ENCODE results near the gene XAF1.
"Not testable (repeated sequence)": the region's sequence is repeated elsewhere in the genome, so short reads cannot be mapped to it uniquely, and the experiment has no call there.

The XAF1 gene

DNA sequence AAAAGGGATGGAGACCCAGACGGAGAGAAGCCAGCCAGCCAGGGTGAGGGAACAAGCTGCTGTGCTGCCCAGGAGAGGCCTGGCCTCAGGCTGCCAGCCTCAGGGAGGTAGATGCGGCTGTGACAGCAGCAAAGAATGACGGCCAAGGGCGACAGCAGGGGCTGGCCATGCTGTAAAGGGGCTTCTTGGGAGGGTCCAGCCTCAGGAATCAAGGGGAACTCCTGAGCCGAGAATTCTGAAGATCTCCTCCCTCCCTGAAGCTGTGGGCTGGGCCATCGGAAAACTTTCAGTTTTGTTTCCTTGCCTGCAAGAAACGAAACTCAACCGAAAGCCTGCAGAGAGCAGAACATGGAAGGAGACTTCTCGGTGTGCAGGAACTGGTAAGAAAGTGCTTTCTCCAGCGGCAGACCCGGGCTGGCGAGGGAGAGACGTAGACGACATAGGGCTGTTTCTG lies at the start of gene XAF1:
Gene XAF1 (plus strand): TSS at position 316 of the 454 bp plus-strand sequence. CDS start 33 bp downstream, at position 349.
- DNase-seq (ENCODE audit: low read depth), result peak; percentile 35

DNA sequence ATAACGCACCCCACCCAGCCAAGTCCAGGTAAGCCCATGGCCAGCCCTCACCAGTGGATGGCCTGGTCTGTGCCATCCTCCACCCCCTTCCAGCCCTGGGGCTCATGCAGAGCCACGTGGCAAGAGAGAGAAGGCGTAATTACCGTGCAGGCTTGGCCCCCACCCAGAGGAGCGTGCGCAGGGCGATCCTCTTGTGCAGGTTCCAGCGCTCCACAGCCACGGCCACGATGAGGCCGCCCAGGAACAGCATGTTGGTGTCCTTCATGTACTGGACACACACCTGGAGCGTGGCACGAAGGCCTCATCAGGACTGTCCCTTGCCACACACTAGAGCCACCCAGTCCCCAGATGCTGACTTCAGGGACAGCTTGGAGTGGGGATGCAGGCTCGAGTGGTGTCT lies 49.3 kb upstream of the XAF1 start:
- no peak for DNase-seq (ENCODE audit: low read depth)

DNA sequence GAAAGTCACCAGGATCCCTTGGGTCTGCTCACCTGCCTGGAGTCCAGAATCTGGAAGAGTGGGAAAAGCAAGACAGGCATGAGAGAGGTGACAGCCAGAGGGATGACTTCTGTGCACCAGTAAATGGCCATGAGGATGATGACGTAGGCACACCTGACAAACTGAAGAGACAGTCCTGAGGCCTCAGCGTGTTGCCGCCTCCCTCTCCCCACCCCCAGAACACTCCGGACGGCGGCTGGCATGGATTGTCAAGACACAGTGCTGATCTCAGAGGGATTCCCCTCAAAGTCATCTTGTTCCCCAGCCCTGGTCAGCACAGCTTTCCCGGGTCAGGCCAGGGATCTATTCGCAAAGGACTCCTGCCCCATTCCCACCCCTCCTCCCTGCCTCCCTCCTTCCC lies 48.9 kb upstream of the XAF1 start:
- no peak for DNase-seq (ENCODE audit: low read depth)

- DNase-seq (ENCODE audit: low read depth), result no peak
Measured at GRCh38 chr17:6708357-6708961, 47.4 kb upstream of the XAF1 start.

DNA sequence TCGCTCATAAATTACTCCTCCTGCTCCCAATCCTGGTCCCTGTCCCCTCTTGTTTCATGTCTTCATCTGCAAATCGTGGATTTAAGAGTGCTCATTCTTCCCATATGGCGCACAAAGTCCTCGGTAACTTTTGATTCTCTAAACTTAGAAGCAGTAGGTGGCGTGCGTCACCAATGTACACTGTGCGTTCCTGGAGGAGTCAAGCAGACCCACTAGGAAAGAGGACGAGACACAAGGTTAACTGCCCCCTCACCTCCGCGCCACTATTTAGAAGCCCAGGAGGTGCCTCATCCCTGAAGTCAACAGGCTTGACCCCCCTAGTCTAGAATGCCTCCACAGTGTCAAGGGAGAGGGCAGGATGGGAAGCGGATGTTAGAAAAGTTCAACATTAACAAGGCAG lies 45.5 kb upstream of the XAF1 start:
- DNase-seq (ENCODE audit: low read depth), result no peak

DNA sequence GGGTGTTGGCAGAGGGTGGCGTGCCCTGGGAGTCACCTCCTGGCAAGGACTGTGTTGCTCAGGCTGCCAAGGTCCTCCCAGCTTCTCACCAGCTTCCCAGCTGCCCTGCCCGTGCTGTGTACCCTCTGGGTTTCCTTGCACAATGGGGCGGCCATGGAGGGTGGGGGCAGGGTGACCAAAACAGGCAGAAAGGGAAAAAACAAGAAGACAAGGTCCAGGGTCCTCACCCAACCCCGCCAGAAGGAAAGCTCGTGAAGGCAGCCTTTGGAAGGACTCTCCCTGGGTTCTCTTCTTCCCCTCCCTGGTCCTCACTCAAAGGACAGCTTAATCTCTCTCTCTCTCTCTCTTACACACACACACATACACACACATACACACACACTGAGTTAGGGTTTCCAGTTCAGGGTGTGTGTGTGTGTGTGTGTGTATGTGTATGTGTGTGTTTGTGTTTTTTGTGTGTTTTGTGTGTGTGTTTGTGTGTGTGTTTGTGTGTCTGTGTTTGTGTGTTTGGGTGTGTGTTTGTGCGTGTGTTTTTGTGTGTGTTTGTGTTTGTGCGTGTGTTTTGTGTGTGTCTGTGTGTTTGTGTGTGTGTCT lies 44.7 kb upstream of the XAF1 start:
- no peak for DNase-seq (ENCODE audit: low read depth)

GRCh38 chr17:6711681-6712057 lies 44.2 kb upstream of the XAF1 start:
- DNase-seq (ENCODE audit: low read depth), result no peak

- no peak for DNase-seq (ENCODE audit: low read depth)
Measured at GRCh38 chr17:6712058-6712853, 43.6 kb upstream of the XAF1 start.

- no peak for DNase-seq (ENCODE audit: low read depth)
Measured at GRCh38 chr17:6712854-6713129, 43.1 kb upstream of the XAF1 start.

GRCh38 chr17:6713130-6713917 lies 42.5 kb upstream of the XAF1 start, which contains the start of gene SLC13A5:
Gene SLC13A5, minus strand, starts transcription at chr17:6713369. Its CDS starts 36 bp downstream, at chr17:6713333.
- no peak for DNase-seq (ENCODE audit: low read depth)

DNA sequence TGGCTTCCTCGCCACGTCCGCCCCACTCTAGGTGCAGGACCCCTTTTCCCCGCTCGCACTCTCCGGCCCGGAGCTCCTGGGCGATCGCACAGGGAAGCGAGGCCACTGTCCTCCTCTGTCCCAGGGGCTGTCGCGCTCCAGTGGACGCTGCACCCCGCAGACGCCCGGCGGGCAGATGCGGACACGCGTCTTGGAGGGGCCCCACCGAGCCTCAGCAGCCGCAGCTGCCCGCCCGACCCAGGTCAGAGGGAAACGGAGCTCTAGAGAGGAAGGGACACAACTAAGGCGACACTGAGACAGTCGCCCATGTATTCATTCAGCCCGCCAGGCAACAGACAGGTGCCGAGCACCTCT lies 42.0 kb upstream of the XAF1 start:
- no peak for DNase-seq (ENCODE audit: low read depth)

DNA sequence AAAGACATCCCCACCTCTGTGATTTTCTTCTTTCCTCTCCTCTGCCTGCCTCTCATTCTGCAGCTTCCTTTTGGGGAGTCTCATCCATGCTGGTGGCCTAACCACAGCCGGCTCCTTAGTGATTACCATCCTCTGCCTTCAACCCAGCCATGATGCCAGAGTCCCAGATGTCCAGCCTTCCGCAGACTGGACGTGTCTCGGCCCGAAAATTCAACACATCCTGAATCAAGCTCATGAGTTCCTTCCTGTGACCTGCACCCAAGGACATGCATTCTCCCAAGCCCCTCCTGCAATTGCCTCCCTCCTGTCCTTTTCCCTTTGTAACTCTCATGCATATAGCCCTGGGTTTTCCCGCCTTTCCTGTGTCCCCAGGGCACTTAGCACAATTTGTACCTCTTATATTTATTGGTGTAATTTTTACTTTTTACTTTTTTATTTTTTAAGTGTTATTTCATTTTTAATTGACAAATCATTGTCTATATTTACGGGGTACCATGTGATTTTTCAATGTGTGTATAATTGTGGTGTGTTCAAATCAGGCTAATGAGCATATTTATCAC lies 41.5 kb upstream of the XAF1 start:
- DNase-seq (ENCODE audit: low read depth), result no peak

DNA sequence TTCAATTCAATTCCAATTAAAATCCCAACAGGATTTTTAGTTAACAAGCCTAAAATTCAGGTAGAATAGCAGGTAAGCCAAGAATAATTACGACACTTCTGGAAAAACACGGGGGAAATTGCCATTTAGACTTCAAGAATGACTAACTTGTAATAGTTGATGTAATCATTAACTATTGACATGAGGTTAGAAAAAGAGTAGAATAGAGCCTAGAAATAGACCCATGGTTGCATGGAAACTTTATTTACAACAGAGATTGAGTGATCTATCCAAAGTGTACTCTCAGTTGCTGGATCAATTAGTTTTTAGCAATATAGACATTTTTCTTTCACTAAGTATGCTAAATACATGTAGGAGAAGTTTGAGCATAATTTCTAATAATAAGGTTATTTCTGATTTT lies 39.1 kb upstream of the XAF1 start:
- DNase-seq (ENCODE audit: low read depth), result no peak

GRCh38 chr17:6721744-6722143 lies 34.1 kb upstream of the XAF1 start:
- DNase-seq (ENCODE audit: low read depth), result no peak

DNA sequence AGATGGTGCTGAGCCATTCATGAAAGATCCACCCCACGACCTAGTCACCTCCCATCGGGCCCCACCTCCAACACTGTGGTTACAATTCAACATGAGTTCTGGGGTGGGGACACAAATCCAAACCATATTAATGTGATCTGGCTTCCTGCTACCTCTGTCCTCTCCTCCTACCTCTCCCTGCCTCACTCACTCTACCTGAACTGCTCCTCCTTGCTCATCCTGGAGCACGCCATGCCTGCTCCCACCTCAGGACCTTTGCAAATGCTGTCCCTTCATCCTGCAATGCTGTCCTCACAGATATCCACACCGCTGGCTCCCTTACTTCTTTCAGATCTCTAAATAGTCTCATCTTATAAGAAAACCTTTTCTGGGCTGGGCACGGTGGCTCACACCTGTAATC lies 31.8 kb upstream of the XAF1 start:
- no peak for DNase-seq (ENCODE audit: low read depth)

DNA sequence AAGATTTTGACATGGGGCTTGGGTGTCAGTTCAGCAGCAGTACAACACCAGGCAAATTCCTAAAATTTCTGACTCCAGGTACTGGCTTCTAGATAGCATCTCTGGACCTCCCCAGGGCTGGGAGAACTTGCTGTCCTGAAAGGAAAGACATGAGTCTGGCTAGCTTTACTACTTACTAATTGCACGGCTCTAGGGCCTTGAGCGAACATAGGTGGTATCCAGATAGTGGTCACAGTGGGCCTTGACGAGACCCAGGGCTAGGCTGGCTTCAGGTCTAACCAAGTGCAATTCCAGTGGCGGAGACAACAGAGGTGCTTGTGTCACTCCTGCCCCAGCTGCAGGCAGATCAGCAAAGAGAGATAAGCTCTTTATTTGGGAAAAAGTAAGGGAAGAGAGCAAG lies 26.3 kb upstream of the XAF1 start:
- DNase-seq (ENCODE audit: low read depth), result no peak

DNA sequence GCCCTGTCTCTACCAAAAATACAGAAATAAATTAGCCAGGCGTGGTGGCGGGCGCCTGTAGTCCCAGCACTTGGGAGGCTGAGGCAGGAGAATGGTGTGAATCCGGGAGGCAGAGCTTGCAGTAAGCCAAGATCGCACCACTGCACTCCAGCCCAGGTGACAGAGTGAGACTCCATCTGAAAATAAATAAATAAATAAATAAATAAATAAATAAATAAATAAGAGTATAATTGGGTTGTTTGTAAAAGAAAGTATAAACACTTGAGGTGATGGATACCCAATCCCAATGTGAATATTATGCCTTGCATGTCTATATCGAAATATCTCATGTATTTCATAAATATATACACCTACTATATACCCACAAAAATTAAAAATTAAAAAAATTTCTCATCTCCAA lies 9.2 kb upstream of the XAF1 start:
- not testable (repeated sequence) for DNase-seq (ENCODE audit: low read depth)

GRCh38 chr17:6748617-6749016 lies 7.2 kb upstream of the XAF1 start:
- no peak for DNase-seq (ENCODE audit: low read depth)

DNA sequence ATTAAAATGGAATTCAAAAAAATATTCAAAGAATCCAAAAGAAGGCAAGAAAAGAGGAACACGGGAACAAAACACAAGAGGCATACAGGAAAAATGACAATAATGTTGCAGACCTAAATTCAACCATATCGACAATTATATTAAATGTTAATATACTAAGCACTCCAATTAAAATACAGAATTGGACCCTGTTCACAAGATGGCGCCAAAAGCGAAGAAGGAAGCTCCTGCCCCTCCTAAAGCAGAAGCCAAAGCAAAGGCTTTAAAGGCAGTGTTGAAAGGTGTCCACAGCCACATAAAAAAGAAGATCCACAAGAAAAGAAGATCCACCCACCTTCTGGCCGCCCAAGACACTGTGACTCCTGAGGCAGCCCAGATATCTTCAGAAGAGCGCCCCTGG lies 6.3 kb upstream of the XAF1 start:
- no peak for DNase-seq (ENCODE audit: low read depth)

DNA sequence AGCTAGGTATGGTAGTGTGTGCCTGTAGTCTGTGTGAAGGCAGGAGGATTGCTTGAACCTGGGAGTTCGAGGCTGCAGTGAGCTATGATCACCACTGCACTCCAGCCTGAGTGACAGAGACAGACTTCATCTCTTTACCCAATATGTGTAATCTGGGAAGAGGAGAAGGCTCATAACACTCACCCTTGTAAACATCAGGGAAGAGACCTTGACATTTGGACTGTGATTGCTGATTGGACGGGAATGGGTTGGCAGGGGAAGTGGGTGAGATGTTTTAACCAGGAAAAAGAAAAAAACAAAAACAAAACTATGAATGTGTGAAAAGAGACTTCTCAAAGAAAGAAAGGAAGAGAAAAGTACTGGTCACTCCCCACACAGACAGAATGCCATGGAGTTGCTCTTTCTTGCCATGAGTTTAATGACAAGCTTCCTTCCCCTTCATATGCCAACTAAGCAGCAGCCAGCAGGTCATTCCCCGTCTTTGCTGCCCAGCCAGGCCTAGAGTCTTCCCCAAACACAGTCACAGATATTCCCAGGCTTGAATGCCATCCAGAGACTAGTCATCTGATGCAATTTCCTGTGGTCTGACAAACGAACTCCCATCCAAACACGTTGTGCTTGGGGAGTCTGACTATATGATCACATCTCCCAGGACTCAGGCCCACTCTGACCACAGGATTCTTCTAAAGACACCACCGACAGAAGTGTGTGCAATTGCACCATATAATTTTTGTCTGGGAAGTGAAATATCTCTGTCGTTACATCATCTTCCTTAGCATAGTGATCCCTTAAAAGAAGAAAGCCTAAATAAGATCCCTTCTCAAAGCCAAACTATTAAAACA lies 3.6 kb upstream of the XAF1 start:
- DNase-seq (ENCODE audit: low read depth), result no peak

GRCh38 chr17:6753006-6753445 lies 2.8 kb upstream of the XAF1 start:
- peak; percentile 16 for DNase-seq (ENCODE audit: low read depth)

GRCh38 chr17:6753546-6753945 lies 2.3 kb upstream of the XAF1 start:
- no peak for DNase-seq (ENCODE audit: low read depth)

All from activated T-cell treated with anti-CD3 and anti-CD28 coated beads for 24 hours (primary cell).